ENCODE data around the gene TMA7. TPM values are rescaled to one million over a fixed set of nuclear protein-coding genes. Genes with fewer than 3 reads are reported as not detected.

Gene TMA7
- polyA plus RNA-seq, 2 of the 4 experiments (the other 2 are of a cell fraction), result 303 to 417 TPM

- no peak overlapping the region for H3K27ac ChIP-seq
- CTCF ChIA-PET, result interaction anchor here (0.9 to 31.5 kb wide), 5 partner anchors 9 to 165 kb away, joined by 3 to 488 read pairs (median 13); partner anchors contain the start of gene PLXNB1
- POLR2A ChIA-PET, result interaction anchor here (0.8 kb wide), 1 partner anchor 97 kb away, joined by 3 read pairs; no protein-coding TSS in a partner anchor
- H3K9me3 ChIP-seq, result no peaks in the 10 kb centered on the region
- H3K4me1 ChIP-seq, result peaks cover 10% of the 10 kb centered on the region
- DNase-seq (ENCODE audit: low read depth in 1 of 2, low spot score in 1 of 2), result no peak
- peak in 1 of 2 experiments; percentile 12; a peak in 2 of 6 replicates for ATAC-seq
- no peak overlapping the region for H3K4me3 ChIP-seq
- no peak overlapping the region for H3K4me2 ChIP-seq
- WGBS (ENCODE audit: missing lambda C conversion rate), result 74% methylated on average over 8 of the region's 11 CpGs
- TF ChIP-seq, protein P1, sequence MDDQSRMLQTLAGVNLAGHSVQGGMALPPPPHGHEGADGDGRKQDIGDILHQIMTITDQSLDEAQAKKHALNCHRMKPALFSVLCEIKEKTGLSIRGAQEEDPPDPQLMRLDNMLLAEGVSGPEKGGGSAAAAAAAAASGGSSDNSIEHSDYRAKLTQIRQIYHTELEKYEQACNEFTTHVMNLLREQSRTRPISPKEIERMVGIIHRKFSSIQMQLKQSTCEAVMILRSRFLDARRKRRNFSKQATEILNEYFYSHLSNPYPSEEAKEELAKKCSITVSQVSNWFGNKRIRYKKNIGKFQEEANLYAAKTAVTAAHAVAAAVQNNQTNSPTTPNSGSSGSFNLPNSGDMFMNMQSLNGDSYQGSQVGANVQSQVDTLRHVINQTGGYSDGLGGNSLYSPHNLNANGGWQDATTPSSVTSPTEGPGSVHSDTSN (IDR thresholded peaks at IDR 0.05), result no peak
- TF ChIP-seq NPAS2 (CRISPR knock-in tag; IDR thresholded peaks at IDR 0.05; ENCODE audit: borderline replicate concordance) (no peak), NFE2L2 (conservative IDR thresholded peaks at IDR 0.05; ENCODE audit: low read length) (no peak), KDM5A (IDR thresholded peaks at IDR 0.05) (no peak), HMGXB4 (CRISPR knock-in tag; IDR thresholded peaks at IDR 0.05; ENCODE audit: borderline replicate concordance) (no peak), CEBPB (IDR thresholded peaks at IDR 0.05) (no peak), CBX8 (IDR thresholded peaks at IDR 0.05) (no peak), JUNB (IDR thresholded peaks at IDR 0.05) (no peak), ESRRA (IDR thresholded peaks at IDR 0.05; ENCODE audit: borderline replicate concordance, low read length) (no peak), PHF8 (IDR thresholded peaks at IDR 0.05; ENCODE audit: borderline replicate concordance, low read depth) (no peak)
- FAIRE-seq, result no peak
These were observed 41.2 kb upstream of the TMA7 start for GRCh38 chr3:48398701-48399386.

DNA sequence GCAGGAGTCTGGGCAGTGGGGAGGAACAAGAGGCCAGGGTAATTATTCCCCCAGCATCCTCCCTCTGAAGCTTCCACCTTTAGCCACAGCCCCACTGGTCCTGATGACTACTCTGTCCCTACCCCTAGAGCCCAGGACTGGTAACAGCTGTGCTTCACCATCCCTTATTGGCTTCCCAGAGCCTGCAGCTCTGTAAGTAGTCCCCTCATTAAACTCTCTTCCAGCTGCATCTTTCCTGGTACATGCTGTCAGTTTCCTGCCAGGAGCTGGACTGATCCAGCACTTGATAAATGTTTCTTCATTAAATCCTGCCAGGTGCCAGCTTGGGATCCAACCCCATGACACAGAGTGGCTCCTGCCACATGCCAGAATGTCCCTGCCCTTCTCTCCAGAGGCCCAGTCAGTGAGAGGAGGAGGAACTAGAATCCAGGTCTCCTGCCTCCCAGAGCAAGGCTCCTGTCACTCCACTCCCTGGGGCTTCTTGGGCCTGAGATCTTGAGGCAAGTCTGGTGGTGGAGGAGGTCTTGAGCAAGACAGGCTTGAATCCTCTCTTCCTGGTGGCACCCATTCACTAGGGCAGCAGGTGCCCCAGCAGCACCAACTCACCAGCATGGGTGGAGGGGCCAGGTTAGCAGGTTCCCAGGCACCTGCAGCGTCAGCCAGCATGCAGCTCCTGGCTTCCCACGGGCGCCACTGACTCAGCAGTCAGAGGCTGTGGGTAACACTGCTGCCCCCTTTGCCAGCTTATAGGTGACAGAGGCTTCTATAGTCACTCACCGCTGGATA is 40.5 kb upstream of the TMA7 start:
- FAIRE-seq (no peak), ATAC-seq (peak in 1 of 2 experiments; percentile 48; a peak in 4 of 6 replicates), DNase-seq (ENCODE audit: low read depth in 1 of 2, low spot score in 1 of 2) (no peak)
- POLR2A ChIA-PET, result interaction anchor here (0.8 kb wide), 1 partner anchor 98 kb away, joined by 3 read pairs; no protein-coding TSS in a partner anchor
- TF ChIP-seq ZSCAN20 (CRISPR knock-in tag; IDR thresholded peaks at IDR 0.05) (no peak), ZC3H11A (IDR thresholded peaks at IDR 0.05) (no peak), MAFK (IDR thresholded peaks at IDR 0.05; ENCODE audit: partially characterized antibody) (no peak), FOSL2 (IDR thresholded peaks at IDR 0.05) (no peak), FOSL2 (CRISPR knock-in tag; IDR thresholded peaks at IDR 0.05) (no peak), HMGXB4 (CRISPR knock-in tag; IDR thresholded peaks at IDR 0.05; ENCODE audit: borderline replicate concordance) (no peak), SREBF2 (IDR thresholded peaks at IDR 0.05) (no peak), BHLHE40 (IDR thresholded peaks at IDR 0.05; ENCODE audit: low read depth, low read length) (no peak)
- CTCF ChIA-PET, result interaction anchor here (0.9 to 31.5 kb wide), 16 partner anchors 9 to 166 kb away, joined by 3 to 488 read pairs (median 4); partner anchors contain the start of genes ATRIP and PLXNB1
- Histone ChIP-seq H3K4me1 (peaks cover 10% of the 10 kb centered on the region), H3K9me3 (no peaks in the 10 kb centered on the region), H3K27ac (no peak overlapping the region), H3K4me3 (no peak overlapping the region), H3K4me2 (no peak overlapping the region)
- 66% methylated on average over 4 of the region's 4 CpGs for WGBS (ENCODE audit: missing lambda C conversion rate)
